IPS DF 6.9 (cell line): ENCODE results near the gene LYAR.

Experiments
- DNase-seq: peaks from one replicate; pipeline ENCODE4 v3.0.0-alpha.2; 2013; ENCODE audit warnings: low read depth, low spot score
- H3K27ac ChIP-seq: one replicate; pipeline ENCODE4 v1.5.1; 2013; ENCODE audit warnings: low read length, control low read depth
- H3K27me3 ChIP-seq: 2 replicates; pipeline ENCODE4 v1.6.1; 2013; ENCODE audit warnings: mild to moderate bottlenecking, low read length; ENCODE audit not compliant: control insufficient read depth, insufficient read depth
- H3K36me3 ChIP-seq: 2 replicates; pipeline ENCODE4 v1.6.1; 2013; ENCODE audit warnings: low read length; ENCODE audit not compliant: control insufficient read depth, insufficient read depth
- H3K4me1 ChIP-seq: 2 replicates; pipeline ENCODE4 v1.6.1; 2013; ENCODE audit warnings: low read length; ENCODE audit not compliant: control insufficient read depth, insufficient read depth
- H3K4me3 ChIP-seq: 2 replicates; pipeline ENCODE4 v1.5.1; 2013; ENCODE audit warnings: mild to moderate bottlenecking, low read length
- H3K9me3 ChIP-seq: 2 replicates; pipeline ENCODE4 v1.6.1; 2013; ENCODE audit warnings: low read length, inconsistent platforms; ENCODE audit not compliant: control insufficient read depth, insufficient read depth
- WGBS: extraction: QIAGEN DNeasy Blood & Tissue Kit; methylation state at CpG from one replicate; pipeline ENCODE4 v1.1.7; 2013; ENCODE audit warnings: mixed read lengths, missing lambda C conversion rate; ENCODE audit not compliant: insufficient read length, insufficient coverage; 5-methylcytosine and 5-hydroxymethylcytosine counted together

The LYAR gene

GRCh38 chr4:4289055-4289454, 899 bp downstream of the LYAR start:
- WGBS = no CpG with 5 or more reads among the region's 3 CpGs
- peak overlapping the region; percentile 96; the same call in 1 of the 2 replicates for H3K4me3 ChIP-seq
- no peaks in the 10 kb centered on the region; the same call in 1 of the 2 replicates for H3K4me1 ChIP-seq
- DNase-seq = no peak
- H3K36me3 ChIP-seq = peaks cover 9% of the 10 kb centered on the region; the same call in 1 of the 2 replicates
- no peaks in the 10 kb centered on the region for H3K9me3 ChIP-seq
- no peaks in the 10 kb centered on the region for H3K27me3 ChIP-seq
- no peak overlapping the region for H3K27ac ChIP-seq

- no peaks in the 10 kb centered on the region for H3K9me3 ChIP-seq
- no peak overlapping the region for H3K27ac ChIP-seq
- H3K27me3 ChIP-seq = no peaks in the 10 kb centered on the region
- H3K4me1 ChIP-seq = no peaks in the 10 kb centered on the region; the same call in 1 of the 2 replicates
- peaks cover 9% of the 10 kb centered on the region; the same call in 1 of the 2 replicates for H3K36me3 ChIP-seq
- no peak overlapping the region for H3K4me3 ChIP-seq
- no peak for DNase-seq
Measured at GRCh38 chr4:4288098-4288497, 1.9 kb downstream of the LYAR start.

GRCh38 chr4:4284827-4285618, 4.9 kb downstream of the LYAR start:
- DNase-seq = no peak
- H3K36me3 ChIP-seq = peaks cover 17% of the 10 kb centered on the region; the same call in 1 of the 2 replicates
- H3K27ac ChIP-seq = no peak overlapping the region
- H3K4me3 ChIP-seq = no peak overlapping the region
- H3K9me3 ChIP-seq = no peaks in the 10 kb centered on the region
- H3K27me3 ChIP-seq = no peaks in the 10 kb centered on the region
- WGBS = no CpG with 5 or more reads among the region's 11 CpGs
- H3K4me1 ChIP-seq = no peaks in the 10 kb centered on the region; the same call in 1 of the 2 replicates

- Histone ChIP-seq H3K36me3 (peaks cover 23% of the 10 kb centered on the region; the same call in 1 of the 2 replicates), H3K27me3 (no peaks in the 10 kb centered on the region), H3K4me3 (no peak overlapping the region), H3K4me1 (no peaks in the 10 kb centered on the region), H3K27ac (no peak overlapping the region), H3K9me3 (no peaks in the 10 kb centered on the region)
- WGBS = 100% methylated on average over 1 of the region's 6 CpGs
- no peak for DNase-seq
Measured at GRCh38 chr4:4281787-4282186, 8.2 kb downstream of the LYAR start.

- Histone ChIP-seq H3K27me3 (no peaks in the 10 kb centered on the region), H3K4me1 (no peaks in the 10 kb centered on the region), H3K27ac (no peak overlapping the region), H3K9me3 (no peaks in the 10 kb centered on the region), H3K36me3 (peaks cover 22% of the 10 kb centered on the region), H3K4me3 (no peak overlapping the region)
- WGBS = no CpG with 5 or more reads among the region's 6 CpGs
- no peak for DNase-seq
Measured at GRCh38 chr4:4277531-4277930, 12.4 kb downstream of the LYAR start.

GRCh38 chr4:4274226-4274625, 15.7 kb downstream of the LYAR start:
- WGBS = no CpG with 5 or more reads among the region's 14 CpGs
- H3K27ac ChIP-seq = no peak overlapping the region
- H3K27me3 ChIP-seq = no peaks in the 10 kb centered on the region
- no peak overlapping the region for H3K4me3 ChIP-seq
- peaks cover 26% of the 10 kb centered on the region for H3K36me3 ChIP-seq
- H3K9me3 ChIP-seq = no peaks in the 10 kb centered on the region
- H3K4me1 ChIP-seq = no peaks in the 10 kb centered on the region
- DNase-seq = no peak

- Histone ChIP-seq H3K4me1 (no peaks in the 10 kb centered on the region), H3K27ac (no peak overlapping the region), H3K9me3 (no peaks in the 10 kb centered on the region), H3K4me3 (no peak overlapping the region), H3K27me3 (no peaks in the 10 kb centered on the region), H3K36me3 (peaks cover 20% of the 10 kb centered on the region)
- DNase-seq = no peak
- no CpG with 5 or more reads among the region's 10 CpGs for WGBS
Measured at GRCh38 chr4:4271912-4272311, 18.0 kb downstream of the LYAR start.

GRCh38 chr4:4270529-4270928, 19.4 kb downstream of the LYAR start:
- H3K4me3 ChIP-seq = no peak overlapping the region
- DNase-seq = no peak
- H3K9me3 ChIP-seq = no peaks in the 10 kb centered on the region
- no peaks in the 10 kb centered on the region for H3K27me3 ChIP-seq
- H3K36me3 ChIP-seq = peaks cover 20% of the 10 kb centered on the region
- WGBS = no CpG with 5 or more reads among the region's 4 CpGs
- H3K4me1 ChIP-seq = no peaks in the 10 kb centered on the region
- H3K27ac ChIP-seq = no peak overlapping the region

GRCh38 chr4:4269856-4270255, 20.1 kb downstream of the LYAR start:
- Histone ChIP-seq H3K4me1 (no peaks in the 10 kb centered on the region), H3K4me3 (no peak overlapping the region), H3K9me3 (no peaks in the 10 kb centered on the region), H3K27ac (no peak overlapping the region), H3K27me3 (no peaks in the 10 kb centered on the region), H3K36me3 (peaks cover 20% of the 10 kb centered on the region)
- WGBS = no CpG with 5 or more reads among the region's 4 CpGs
- no peak for DNase-seq

- Histone ChIP-seq H3K4me1 (no peaks in the 10 kb centered on the region), H3K9me3 (no peaks in the 10 kb centered on the region), H3K27ac (no peak overlapping the region), H3K27me3 (no peaks in the 10 kb centered on the region), H3K4me3 (no peak overlapping the region), H3K36me3 (peaks cover 17% of the 10 kb centered on the region)
- WGBS = no CpG with 5 or more reads among the region's 11 CpGs
- DNase-seq = no peak
Measured at GRCh38 chr4:4269331-4269731, 20.6 kb downstream of the LYAR start.

- Histone ChIP-seq H3K36me3 (peaks cover 14% of the 10 kb centered on the region), H3K27me3 (no peaks in the 10 kb centered on the region), H3K9me3 (no peaks in the 10 kb centered on the region), H3K4me1 (no peaks in the 10 kb centered on the region), H3K27ac (no peak overlapping the region), H3K4me3 (no peak overlapping the region)
- WGBS = no CpG with 5 or more reads among the region's 1 CpG
- no peak for DNase-seq
Measured at GRCh38 chr4:4268776-4269175, 21.2 kb downstream of the LYAR start.
